ENCODE results near the gene PTP4A1. TPM values are rescaled to one million over a fixed set of nuclear protein-coding genes. Genes with fewer than 3 reads are reported as not detected.

Gene PTP4A1
- total RNA-seq, 1 donor from 2014 or later: 143 TPM

- H3K9me3 Mint-ChIP-seq (ENCODE audit: unreplicated experiment): no peaks in the 10 kb centered on the region
- H3K27ac Mint-ChIP-seq (ENCODE audit: unreplicated experiment): no peak overlapping the region
- Histone ChIP-seq H3K27ac (ENCODE audit: low read depth, low read length) (no peak overlapping the region), H3K9me3 (ENCODE audit: insufficient read depth, low read depth, low read length) (no peaks in the 10 kb centered on the region), H3K4me3 (ENCODE audit: insufficient read depth, low read depth, low read length) (no peak overlapping the region), H3K4me2 (ENCODE audit: low read length) (no peak overlapping the region), H2AFZ (ENCODE audit: low read depth, low read length) (no peak overlapping the region), H3K9ac (ENCODE audit: low read length) (no peak overlapping the region), H3K36me3 (ENCODE audit: insufficient read depth, low read length) (no peaks in the 10 kb centered on the region), H3K79me2 (ENCODE audit: insufficient read depth, low read length) (no peaks in the 10 kb centered on the region), H4K20me1 (ENCODE audit: insufficient read depth, low read length) (no peaks in the 10 kb centered on the region), H3K4me1 (ENCODE audit: insufficient read depth, low read length) (peaks cover 9% of the 10 kb centered on the region), H3K27me3 (ENCODE audit: insufficient read depth, low read length) (no peaks in the 10 kb centered on the region)
- DNase-seq (ENCODE audit: low read depth) (no peak), FAIRE-seq (no peak)
- peaks cover 20% of the 10 kb centered on the region for H3K4me1 Mint-ChIP-seq (ENCODE audit: low read depth, unreplicated experiment)
- H3K36me3 Mint-ChIP-seq (ENCODE audit: low read depth, unreplicated experiment): no peaks in the 10 kb centered on the region
- H3K4me3 Mint-ChIP-seq (ENCODE audit: unreplicated experiment): no peak overlapping the region
- TF ChIP-seq, protein P1, sequence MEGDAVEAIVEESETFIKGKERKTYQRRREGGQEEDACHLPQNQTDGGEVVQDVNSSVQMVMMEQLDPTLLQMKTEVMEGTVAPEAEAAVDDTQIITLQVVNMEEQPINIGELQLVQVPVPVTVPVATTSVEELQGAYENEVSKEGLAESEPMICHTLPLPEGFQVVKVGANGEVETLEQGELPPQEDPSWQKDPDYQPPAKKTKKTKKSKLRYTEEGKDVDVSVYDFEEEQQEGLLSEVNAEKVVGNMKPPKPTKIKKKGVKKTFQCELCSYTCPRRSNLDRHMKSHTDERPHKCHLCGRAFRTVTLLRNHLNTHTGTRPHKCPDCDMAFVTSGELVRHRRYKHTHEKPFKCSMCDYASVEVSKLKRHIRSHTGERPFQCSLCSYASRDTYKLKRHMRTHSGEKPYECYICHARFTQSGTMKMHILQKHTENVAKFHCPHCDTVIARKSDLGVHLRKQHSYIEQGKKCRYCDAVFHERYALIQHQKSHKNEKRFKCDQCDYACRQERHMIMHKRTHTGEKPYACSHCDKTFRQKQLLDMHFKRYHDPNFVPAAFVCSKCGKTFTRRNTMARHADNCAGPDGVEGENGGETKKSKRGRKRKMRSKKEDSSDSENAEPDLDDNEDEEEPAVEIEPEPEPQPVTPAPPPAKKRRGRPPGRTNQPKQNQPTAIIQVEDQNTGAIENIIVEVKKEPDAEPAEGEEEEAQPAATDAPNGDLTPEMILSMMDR (IDR thresholded peaks at IDR 0.05; ENCODE audit: insufficient read depth, low read depth, low read length): no peak
- no peak for TF ChIP-seq EZH2 (IDR thresholded peaks at IDR 0.05; ENCODE audit: insufficient read depth, low read length)
- no peaks in the 10 kb centered on the region for H3K27me3 Mint-ChIP-seq (ENCODE audit: low read depth, unreplicated experiment)
Measured at GRCh38 chr6:63525186-63525878, 46.9 kb upstream of the PTP4A1 start.

- H3K4me2 ChIP-seq (ENCODE audit: low read length): no peak overlapping the region
- Mint-ChIP-seq H3K4me3 (ENCODE audit: unreplicated experiment) (no peak overlapping the region), H3K4me1 (ENCODE audit: low read depth, unreplicated experiment) (peaks cover 20% of the 10 kb centered on the region), H3K27me3 (ENCODE audit: low read depth, unreplicated experiment) (no peaks in the 10 kb centered on the region), H3K27ac (ENCODE audit: unreplicated experiment) (peak overlapping the region; percentile 98), H3K36me3 (ENCODE audit: low read depth, unreplicated experiment) (no peaks in the 10 kb centered on the region), H3K9me3 (ENCODE audit: unreplicated experiment) (no peaks in the 10 kb centered on the region)
- H3K4me3 ChIP-seq (ENCODE audit: insufficient read depth, low read depth, low read length): no peak overlapping the region
- H2AFZ ChIP-seq (ENCODE audit: low read depth, low read length): no peak overlapping the region
- H3K79me2 ChIP-seq (ENCODE audit: insufficient read depth, low read length): no peaks in the 10 kb centered on the region
- H3K9ac ChIP-seq (ENCODE audit: low read length): no peak overlapping the region
- H3K27me3 ChIP-seq (ENCODE audit: insufficient read depth, low read length): no peaks in the 10 kb centered on the region
- peaks cover 9% of the 10 kb centered on the region for H3K4me1 ChIP-seq (ENCODE audit: insufficient read depth, low read length)
- no peaks in the 10 kb centered on the region for H3K9me3 ChIP-seq (ENCODE audit: insufficient read depth, low read depth, low read length)
- H3K27ac ChIP-seq (ENCODE audit: low read depth, low read length): peak overlapping the region; percentile 2
- TF ChIP-seq, protein P1 (IDR thresholded peaks at IDR 0.05; ENCODE audit: insufficient read depth, low read depth, low read length): no peak
- no peak for TF ChIP-seq EZH2 (IDR thresholded peaks at IDR 0.05; ENCODE audit: insufficient read depth, low read length)
- DNase-seq (ENCODE audit: low read depth) (no peak), FAIRE-seq (no peak)
- no peaks in the 10 kb centered on the region for H3K36me3 ChIP-seq (ENCODE audit: insufficient read depth, low read length)
- no peaks in the 10 kb centered on the region for H4K20me1 ChIP-seq (ENCODE audit: insufficient read depth, low read length)
Measured at GRCh38 chr6:63526931-63527330, 45.3 kb upstream of the PTP4A1 start.
